ENCODE measurements around the gene ZNF687. TPM values are rescaled to one million over a fixed set of nuclear protein-coding genes. Genes with fewer than 3 reads are reported as not detected.

The ZNF687 gene
- total and polyA plus RNA-seq, 12 donors, result 7.5 to 38.3 (median 30.8) TPM

DNA sequence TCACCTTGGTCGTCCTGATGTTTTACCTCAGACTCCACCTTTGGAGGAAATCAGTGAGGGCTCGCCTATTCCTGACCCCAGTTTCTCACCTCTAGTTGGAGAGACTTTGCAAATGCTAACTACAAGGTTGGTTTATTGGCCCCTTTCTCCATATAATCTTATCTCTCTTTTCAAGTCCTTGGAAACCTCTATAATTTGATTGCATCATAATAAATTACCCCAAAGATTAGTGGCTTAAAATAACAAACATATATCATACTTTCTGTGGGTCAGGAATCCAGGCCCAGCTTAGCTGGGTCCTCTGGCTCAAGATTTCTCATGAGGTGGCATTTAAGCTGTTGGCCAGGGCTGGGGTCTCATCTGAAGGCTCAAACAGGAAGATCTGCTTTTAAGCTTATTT is 39.7 kb upstream of the ZNF687 start:
- no peak overlapping the region for H3K4me3 ChIP-seq

DNA sequence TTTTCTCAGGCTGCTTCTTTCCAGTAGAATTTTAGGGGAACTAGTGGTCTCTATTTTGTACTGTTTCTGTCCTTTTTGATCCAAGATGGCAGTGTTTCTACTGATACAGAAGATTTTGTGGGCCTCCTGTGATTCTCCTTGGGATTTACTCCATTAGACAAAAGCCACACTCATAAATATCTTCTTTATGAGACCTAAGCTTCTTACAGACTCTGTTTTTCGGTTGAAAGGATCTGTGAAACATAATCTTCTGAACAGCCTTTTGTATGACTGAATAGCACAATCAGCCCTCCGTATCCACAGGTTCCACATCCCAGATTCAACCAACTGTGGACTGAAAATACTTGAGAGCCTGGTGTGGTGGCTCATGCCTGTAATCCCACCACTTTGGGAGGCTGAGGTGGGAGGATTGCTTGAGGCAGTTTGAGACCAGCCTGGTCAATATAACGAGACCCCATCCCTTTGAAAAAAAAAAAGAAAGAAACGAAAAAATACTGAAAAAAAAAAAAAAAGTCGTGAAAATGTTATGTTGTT is 38.3 kb upstream of the ZNF687 start:
- intact Hi-C loops (cut with DNase I), result no loop called here
- no peaks in the 10 kb centered on the region for H3K27me3 ChIP-seq
- TF ChIP-seq, protein P1, sequence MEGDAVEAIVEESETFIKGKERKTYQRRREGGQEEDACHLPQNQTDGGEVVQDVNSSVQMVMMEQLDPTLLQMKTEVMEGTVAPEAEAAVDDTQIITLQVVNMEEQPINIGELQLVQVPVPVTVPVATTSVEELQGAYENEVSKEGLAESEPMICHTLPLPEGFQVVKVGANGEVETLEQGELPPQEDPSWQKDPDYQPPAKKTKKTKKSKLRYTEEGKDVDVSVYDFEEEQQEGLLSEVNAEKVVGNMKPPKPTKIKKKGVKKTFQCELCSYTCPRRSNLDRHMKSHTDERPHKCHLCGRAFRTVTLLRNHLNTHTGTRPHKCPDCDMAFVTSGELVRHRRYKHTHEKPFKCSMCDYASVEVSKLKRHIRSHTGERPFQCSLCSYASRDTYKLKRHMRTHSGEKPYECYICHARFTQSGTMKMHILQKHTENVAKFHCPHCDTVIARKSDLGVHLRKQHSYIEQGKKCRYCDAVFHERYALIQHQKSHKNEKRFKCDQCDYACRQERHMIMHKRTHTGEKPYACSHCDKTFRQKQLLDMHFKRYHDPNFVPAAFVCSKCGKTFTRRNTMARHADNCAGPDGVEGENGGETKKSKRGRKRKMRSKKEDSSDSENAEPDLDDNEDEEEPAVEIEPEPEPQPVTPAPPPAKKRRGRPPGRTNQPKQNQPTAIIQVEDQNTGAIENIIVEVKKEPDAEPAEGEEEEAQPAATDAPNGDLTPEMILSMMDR (IDR thresholded peaks at IDR 0.05), result no peak
- no peak for TF ChIP-seq POLR2A (IDR thresholded peaks at IDR 0.05)
- H3K4me1 ChIP-seq (replicated peaks in 1 of 2), result no peaks in the 10 kb centered on the region
- peaks cover 0 to 100% of the 10 kb centered on the region in 2 donors for H3K36me3 ChIP-seq (replicated peaks in 1 of 2)
- DNase-seq, result no peak
- 81 to 86% (median 84%) methylated on average over 5 of the region's 5 CpGs for WGBS, 4 donors
- H3K27ac ChIP-seq, result no peak overlapping the region
- H3K4me3 ChIP-seq, result no peak overlapping the region
- H3K9me3 ChIP-seq (replicated peaks in 1 of 3), result no peaks in the 10 kb centered on the region

More for the DNA sequence above, 39.7 kb upstream of the ZNF687 start:
- 73 to 79% (median 74%) methylated on average over 2 of the region's 2 CpGs for WGBS, 4 donors
- no peak for TF ChIP-seq POLR2A (IDR thresholded peaks at IDR 0.05)
- TF ChIP-seq, protein P1 (IDR thresholded peaks at IDR 0.05), result no peak
- Histone ChIP-seq H3K4me1 (replicated peaks in 1 of 2) (peaks cover 0 to 9% of the 10 kb centered on the region in 2 donors), H3K36me3 (replicated peaks in 1 of 2) (peaks cover 0 to 100% of the 10 kb centered on the region in 2 donors), H3K27ac (no peak overlapping the region), H3K27me3 (no peaks in the 10 kb centered on the region), H3K9me3 (replicated peaks in 1 of 3) (no peaks in the 10 kb centered on the region)
- no peak for DNase-seq
- intact Hi-C loops (cut with DNase I), result no loop called here

DNA sequence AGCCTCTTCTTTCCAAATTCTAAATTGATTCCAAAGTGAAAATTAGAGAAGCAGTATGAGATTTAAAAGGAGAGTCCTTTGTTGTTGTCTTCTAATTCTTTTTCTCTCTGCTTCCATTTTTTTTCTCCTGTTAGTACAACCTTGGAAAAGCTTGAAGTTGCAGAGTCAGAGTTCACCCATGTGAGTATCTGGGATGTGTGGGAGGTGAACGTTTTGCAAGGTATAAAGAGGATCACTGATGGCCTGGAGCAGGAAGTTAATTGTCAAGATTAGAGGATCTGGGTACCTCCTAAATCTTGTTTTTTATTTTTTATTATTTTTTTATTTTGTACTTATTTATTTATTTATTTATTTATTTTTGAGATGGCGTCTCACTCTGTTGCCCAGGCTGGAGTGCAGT is 35.3 kb upstream of the ZNF687 start:
- Histone ChIP-seq H3K27me3 (no peaks in the 10 kb centered on the region), H3K27ac (no peak overlapping the region), H3K4me1 (replicated peaks in 1 of 2) (no peaks in the 10 kb centered on the region), H3K9me3 (replicated peaks in 1 of 3) (no peaks in the 10 kb centered on the region), H3K4me3 (no peak overlapping the region), H3K36me3 (replicated peaks in 1 of 2) (peaks cover 0 to 82% of the 10 kb centered on the region in 2 donors)
- intact Hi-C loops (cut with DNase I), result no loop called here
- 70 to 88% (median 78%) methylated on average over 2 of the region's 2 CpGs for WGBS, 4 donors
- no peak for DNase-seq
- TF ChIP-seq, protein P1 (IDR thresholded peaks at IDR 0.05), result no peak
- TF ChIP-seq POLR2A (IDR thresholded peaks at IDR 0.05), result no peak

DNA sequence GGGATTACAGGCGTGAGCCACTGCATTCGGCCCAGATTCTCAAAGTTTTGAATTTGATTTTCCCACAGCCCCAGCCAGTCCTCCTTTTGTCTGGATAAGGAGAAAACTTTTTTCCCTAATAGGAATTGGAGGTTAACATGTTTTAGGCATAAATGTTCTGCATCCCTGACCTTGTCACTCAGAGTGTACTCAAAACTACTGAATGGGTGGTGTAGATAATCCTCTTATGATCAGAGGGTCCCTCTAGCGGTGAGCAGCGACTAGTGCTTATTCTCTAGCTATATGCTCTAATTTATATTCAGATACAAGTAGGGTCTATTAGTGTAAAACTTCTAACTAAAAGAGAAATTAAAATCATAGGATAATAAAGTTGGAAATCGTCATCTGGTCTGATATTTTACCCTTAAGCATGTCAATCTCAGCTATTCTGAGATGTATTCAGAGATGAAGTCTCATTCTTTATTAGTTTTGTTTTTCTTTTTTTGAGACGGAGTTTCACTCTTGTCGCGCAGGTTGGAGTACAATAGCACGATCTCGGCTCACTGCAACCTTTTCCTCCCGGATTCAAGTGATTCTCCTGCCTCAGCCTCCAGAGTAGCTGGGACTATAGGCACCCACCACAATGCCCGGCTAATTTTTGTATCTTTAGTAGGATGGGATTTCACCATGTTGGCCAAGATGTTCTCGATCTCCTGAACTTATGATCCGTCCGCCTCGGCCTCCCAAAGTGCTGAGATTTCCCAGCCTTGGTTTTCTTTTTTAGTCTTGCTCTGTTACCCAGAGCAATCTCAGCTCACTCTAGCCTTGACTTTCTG is 30.2 kb upstream of the ZNF687 start:
- H3K9me3 ChIP-seq (replicated peaks in 1 of 3), result no peaks in the 10 kb centered on the region
- peak; percentile 46 to 87 (median 71) for DNase-seq
- no peaks in the 10 kb centered on the region for H3K27me3 ChIP-seq
- intact Hi-C loops (cut with DNase I), result loop anchor here (5.0 kb wide), 1 partner anchor 55 kb away; the partner anchor contains the start of gene PIP5K1A (in 2 of the 2)
- H3K4me3 ChIP-seq, result no peak overlapping the region
- TF ChIP-seq, protein P1 (IDR thresholded peaks at IDR 0.05), result peak; percentile 73 to 85 (median 81)
- TF ChIP-seq POLR2A (IDR thresholded peaks at IDR 0.05), result no peak
- peaks cover 0 to 31% of the 10 kb centered on the region in 2 donors for H3K36me3 ChIP-seq (replicated peaks in 1 of 2)
- H3K4me1 ChIP-seq (replicated peaks in 1 of 2), result peaks cover 12% of the 10 kb centered on the region in 2 donors
- no peak overlapping the region for H3K27ac ChIP-seq
- WGBS, 4 donors, result 52 to 57% (median 56%) methylated on average over 16 of the region's 16 CpGs
